CD4-positive, alpha-beta T cell treated with Interleukin-1 beta for 1 hour (primary cell): Measurements from ENCODE around the gene MRPL12.
A peak's percentile ranks its signal among the peaks of the same experiment; 100 is the strongest.

Experiments used
- DNase-seq, 2 donors: peaks; one replicate each; pipeline ENCODE4 v3.0.0-alpha.2; 2020 to 2022

Gene MRPL12

GRCh38 chr17:81703747-81704654 lies 834 bp downstream of the MRPL12 start:
- DNase-seq, result no peak

DNA sequence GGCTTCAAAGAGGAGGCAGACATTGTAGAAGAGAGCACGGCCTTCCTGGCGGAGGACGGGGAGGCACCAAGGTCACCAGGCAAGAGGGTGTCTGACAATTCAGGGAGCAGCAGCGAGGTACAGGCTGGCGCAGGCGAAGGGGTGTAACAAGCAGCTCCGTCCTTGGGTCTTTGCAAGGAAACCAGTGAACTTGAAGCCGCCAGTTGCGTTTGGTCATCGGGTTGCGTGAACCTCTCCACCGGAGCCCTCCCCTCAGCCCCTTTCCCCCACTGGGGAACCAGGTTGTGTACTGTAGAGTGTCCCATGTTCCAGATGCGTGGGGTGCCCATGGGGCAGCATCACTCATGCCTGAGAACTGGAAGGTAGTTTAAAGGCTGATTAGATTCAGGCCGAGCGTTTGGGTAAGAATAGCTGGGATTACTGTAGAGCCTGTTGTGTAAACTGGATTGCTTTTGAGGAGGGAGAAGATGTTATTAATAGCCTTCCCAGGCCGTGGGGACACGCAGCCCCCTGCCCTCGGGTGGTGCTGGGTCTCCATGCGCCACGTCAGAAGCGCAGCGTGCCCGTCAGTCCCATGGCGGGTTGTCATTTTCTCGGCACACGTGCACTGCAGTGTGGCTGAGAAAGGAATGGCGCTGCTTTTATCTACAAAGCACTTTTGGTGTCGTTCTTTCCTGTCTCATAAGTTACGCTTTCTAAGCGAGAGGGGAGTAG lies 2.5 kb downstream of the MRPL12 start:
- DNase-seq, result no peak

GRCh38 chr17:81706232-81706611 lies 3.1 kb downstream of the MRPL12 start:
- no peak for DNase-seq

GRCh38 chr17:81706757-81707624 lies 3.8 kb downstream of the MRPL12 start:
- no peak for DNase-seq

- no peak for DNase-seq
Measured at GRCh38 chr17:81707725-81708646, 4.8 kb downstream of the MRPL12 start.

- no peak for DNase-seq
Measured at GRCh38 chr17:81708739-81709185, 5.6 kb downstream of the MRPL12 start.

GRCh38 chr17:81710514-81711308 lies 7.5 kb downstream of the MRPL12 start:
- peak in 1 of 2 donors; percentile 31 for DNase-seq

DNA sequence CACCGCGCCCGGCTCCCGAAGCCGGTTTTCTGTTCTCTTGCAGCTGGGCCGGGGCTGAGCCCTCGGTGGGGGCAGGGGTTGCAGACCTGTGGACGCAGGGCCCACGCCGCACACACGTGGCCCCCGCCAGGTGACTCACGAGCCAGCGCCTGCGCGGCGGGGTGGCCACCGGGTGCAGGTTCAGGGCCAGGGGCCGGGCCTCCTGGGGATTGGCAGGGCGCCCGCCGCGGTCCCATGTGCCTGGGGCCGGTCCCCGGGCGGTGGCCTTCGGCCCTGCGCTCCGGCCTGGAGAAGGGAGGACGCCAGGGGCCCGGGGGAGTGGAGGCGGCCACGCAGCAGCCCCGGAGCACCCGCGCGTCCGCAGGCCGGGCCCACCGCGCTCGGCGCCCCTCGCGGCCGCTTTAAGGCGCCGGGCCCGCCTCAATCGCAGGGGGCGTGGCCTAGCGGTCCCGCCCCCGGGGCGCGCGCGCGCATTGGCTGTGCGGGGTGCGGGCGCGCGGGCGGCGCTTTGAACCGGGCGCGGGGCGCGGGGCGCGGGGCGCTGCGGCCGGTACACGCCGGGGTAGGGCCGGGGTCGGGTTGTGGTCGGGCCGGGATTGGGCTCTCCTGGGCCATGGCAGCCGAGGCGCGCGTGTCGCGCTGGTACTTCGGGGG lies 8.8 kb downstream of the MRPL12 start, which contains the start of gene SLC25A10:
Gene SLC25A10, plus strand, starts transcription at position 471 of the 654 bp plus-strand sequence. Its CDS starts 143 bp downstream, at position 614.
- DNase-seq, result peak; percentile 75 to 78

GRCh38 chr17:81712468-81713003 lies 9.4 kb downstream of the MRPL12 start:
- no peak for DNase-seq

DNA sequence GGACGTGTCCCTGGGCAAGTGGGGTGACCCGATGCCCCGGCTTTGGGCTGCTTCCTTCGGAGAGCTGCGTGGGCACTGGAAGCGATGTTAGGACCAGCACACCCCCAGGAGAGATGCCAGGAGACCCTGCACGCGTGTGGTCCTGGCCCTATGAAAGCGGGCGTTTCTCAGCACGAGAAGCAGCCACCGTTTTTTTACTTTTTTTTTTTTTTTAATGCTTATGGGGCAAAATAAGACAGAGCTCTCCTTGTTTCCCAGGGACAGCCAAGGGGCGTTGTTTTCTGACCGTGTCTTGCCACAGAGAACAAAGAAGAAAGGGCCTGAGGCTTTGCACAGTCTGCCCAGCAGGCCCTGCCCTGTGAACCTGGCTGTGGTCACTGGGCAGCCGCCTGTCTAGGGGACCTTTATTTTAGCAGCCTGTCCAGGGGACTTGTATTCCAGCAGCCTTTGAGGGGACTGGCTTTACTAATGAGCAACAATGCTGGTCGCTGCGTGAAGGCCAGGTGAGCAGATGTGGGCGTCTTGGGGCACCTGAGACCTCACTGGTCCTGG lies 9.9 kb downstream of the MRPL12 start:
- no peak for DNase-seq

GRCh38 chr17:81713556-81714411 lies 10.6 kb downstream of the MRPL12 start:
- no peak for DNase-seq

DNA sequence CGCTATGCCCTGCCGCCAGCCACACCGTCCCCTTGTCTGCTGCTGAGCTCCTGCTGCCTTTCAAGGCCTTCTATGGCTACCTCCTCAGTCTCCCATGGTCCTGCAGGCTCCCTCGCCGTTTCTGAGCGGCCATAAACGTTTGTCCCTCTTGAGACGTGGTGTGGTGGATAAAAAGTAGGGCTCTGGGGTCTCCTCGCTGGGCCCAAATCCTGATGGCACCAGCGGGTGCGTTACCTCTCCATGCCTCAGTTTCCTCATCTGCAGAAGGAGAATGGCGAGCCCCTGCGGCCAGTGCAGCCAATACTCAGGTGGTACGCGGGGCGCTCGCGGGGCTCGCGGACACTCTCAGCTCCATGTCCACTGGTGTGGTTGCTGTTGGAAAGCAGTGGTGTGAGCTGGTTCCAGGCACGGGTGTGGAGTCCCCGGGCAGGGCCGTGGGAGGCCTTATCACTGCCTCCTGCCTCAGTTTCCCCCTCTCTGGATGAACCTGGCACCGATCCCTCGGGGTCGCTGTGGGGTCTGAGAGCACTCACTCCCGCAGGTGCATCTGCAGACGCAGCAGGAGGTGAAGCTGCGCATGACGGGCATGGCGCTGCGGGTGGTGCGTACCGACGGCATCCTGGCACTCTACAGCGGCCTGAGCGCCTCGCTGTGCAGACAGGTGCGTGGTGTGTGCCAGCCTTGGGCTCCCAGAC lies 11.4 kb downstream of the MRPL12 start:
- DNase-seq, result no peak

DNA sequence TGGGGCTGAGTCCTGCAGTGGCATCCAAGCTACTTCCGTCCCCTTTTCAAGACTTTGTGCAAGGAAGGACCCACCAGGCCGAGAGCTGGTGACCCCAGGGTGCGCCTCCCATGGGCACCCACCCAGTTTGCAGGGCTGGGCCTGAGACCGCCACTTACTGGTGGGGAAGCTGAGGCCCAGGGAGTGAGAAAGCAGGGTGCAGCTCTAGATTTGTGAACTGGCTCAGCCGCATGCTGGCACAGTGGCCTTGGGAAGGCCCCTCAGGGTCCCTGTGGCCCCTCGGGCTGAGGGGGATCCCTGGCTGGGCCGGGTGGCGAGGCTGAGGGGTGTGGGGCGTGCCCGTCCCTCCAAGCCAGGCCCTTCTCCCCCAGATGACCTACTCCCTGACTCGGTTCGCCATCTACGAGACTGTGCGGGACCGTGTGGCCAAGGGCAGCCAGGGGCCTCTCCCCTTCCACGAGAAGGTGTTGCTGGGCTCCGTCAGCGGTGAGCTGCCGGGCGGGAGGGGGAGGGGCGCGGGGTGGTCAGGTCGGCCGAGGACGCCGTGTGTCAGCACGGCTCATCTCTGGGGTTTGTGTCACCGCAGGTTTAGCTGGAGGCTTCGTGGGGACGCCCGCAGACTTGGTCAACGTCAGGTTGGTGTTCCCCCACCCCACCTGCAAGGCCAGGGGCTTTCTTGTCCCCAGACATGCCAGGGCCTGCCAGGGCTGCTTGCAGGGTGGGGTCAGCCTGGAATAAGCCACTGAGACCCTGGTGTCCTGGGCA lies 12.1 kb downstream of the MRPL12 start:
- no peak for DNase-seq

DNA sequence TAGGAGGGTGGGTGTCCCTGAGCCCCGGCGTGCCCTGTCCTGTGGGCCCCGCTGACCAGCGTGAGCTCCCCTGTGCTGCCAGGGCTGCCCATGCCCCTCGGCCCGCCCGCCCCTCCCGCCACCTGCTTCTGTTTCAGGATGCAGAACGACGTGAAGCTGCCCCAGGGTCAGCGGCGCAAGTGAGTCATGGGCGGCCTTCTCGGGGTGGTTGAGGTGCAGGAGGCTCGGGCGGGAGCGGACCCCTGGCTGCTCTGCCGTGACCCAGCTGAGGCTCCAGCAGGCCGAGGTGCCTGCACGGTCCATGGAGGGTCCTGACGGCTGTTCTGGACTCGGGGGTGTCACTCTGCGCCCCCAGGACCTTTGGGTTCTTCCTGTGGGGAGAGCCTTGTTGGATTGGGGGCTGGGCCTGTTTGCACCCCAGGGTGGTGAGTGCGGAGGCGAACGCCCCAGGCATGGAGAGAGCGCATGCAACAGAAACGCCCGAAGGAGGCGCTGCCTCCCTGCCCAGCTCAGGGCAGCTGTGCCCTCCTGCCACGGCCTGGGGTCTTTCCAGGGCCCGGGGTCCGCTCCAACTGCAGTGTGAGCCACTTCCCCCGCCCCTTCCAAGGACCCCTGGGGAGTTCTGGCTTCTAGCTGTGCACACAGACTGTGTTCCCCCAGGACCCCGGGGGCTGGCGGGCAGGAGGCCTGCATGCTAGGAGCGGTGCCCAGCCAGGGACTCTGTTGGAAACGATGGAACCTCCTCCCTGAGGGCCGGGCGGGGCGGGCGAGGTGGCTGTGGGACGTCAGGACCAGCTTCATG lies 12.9 kb downstream of the MRPL12 start:
- DNase-seq, result no peak

DNA sequence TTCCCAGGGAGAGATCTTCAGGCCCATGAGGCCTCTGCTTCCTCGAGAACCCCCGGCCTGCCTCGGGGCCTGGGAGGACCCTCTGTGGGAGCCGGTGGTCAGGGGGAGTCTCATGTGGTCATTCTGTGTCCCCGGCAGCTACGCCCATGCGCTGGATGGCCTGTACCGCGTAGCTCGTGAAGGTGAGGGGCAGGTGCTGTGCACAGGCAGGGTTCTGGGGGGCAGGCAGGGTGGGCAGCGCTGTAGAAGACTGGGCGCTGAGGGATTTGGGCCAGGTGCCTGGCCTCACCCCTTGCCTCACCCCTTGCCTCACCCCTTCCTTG lies 13.5 kb downstream of the MRPL12 start:
- DNase-seq, result no peak

DNA sequence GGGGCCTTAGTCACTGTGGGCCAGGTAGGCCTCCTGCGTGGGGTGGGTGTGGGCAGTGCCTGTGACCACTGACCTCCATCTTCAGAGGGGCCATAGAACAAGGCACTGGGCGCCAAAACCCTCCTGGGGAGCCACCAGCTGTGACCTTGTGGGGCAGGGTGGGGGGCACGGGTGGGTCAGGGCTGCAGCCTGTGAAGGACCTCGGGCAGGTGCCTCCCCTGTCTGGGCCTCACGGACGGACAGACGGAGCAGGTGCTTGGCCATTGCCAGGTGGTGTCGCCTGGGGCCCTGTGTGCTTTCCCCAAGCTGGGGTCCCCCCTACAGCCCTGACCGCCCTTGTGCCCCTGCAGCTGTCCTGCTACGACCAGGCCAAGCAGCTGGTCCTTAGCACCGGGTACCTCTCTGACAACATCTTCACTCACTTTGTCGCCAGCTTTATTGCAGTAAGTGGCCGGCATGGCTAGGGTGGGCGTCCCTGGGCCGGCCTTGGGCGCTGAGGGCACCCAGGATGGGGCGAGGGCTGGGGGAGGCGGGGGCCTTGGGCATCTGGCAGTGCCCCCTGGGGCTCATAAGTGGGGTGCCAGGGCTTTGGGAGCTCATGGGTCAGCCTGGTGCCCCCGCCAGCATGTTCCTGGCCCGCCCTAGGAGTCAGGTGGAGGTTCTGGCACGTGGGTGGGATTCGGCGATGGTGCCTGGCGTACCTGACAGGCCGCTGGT lies 14.0 kb downstream of the MRPL12 start:
- DNase-seq, result no peak
